Spleen (tissue), 11 donors: ENCODE measurements around the gene MYL11. TPM values are rescaled to one million over a fixed set of nuclear protein-coding genes. Genes with fewer than 3 reads are reported as not detected.
A peak's percentile ranks its signal among the peaks of the same experiment; 100 is the strongest.

Experiments
- DNase-seq: peaks from one replicate; pipeline ENCODE4 v3.0.0-alpha.2; 2020
- H3K27ac ChIP-seq, 8 donors: fragments of 200-600 bp; sonication (generic) in 7 of 8; 1 replicate in 4 of 8; 2 replicates in 4 of 8; pipeline versions ENCODE4 v1.5.0 to v1.8.0; 2016 to 2021; ENCODE audit warnings: inconsistent platforms in 4 of 8, mild to moderate bottlenecking in 4 of 8, moderate library complexity in 1 of 8
- H3K27me3 ChIP-seq, 7 donors: fragments of 200-600 bp; sonication (generic) in 6 of 7; replicated peaks in 1 of 7; 1 replicate in 4 of 7; 2 replicates in 3 of 7; pipeline versions ENCODE4 v1.5.0 to v1.8.0; 2016 to 2021; ENCODE audit warnings: inconsistent platforms in 3 of 7, mild to moderate bottlenecking in 1 of 7
- H3K36me3 ChIP-seq, 6 donors: fragments of 200-600 bp; sonication (generic) in 5 of 6; 1 replicate in 4 of 6; 2 replicates in 2 of 6; pipeline versions ENCODE4 v1.5.0 to v1.8.0; 2016 to 2021; ENCODE audit warnings: inconsistent platforms in 2 of 6
- H3K4me1 ChIP-seq, 6 donors: fragments of 200-600 bp; sonication (generic) in 5 of 6; 1 replicate in 3 of 6; 2 replicates in 3 of 6; pipeline versions ENCODE4 v1.5.0 to v1.8.0; 2016 to 2021; ENCODE audit warnings: inconsistent platforms in 3 of 6
- H3K4me3 ChIP-seq, 8 donors: fragments of 200-600 bp; sonication (generic) in 7 of 8; 1 replicate in 4 of 8; 2 replicates in 4 of 8; pipeline versions ENCODE4 v1.5.0 to v1.8.0; 2016 to 2021; ENCODE audit warnings: inconsistent platforms in 4 of 8, mild to moderate bottlenecking in 4 of 8, moderate library complexity in 2 of 8
- H3K9me3 ChIP-seq, 8 donors: fragments of 200-600 bp; sonication (generic) in 7 of 8; 1 replicate in 4 of 8; 2 replicates in 4 of 8; pipeline versions ENCODE4 v1.5.0 to v1.8.0; 2016 to 2021; ENCODE audit warnings: inconsistent platforms in 4 of 8
- POLR2A ChIP-seq, 3 donors: fragments of 450-650 bp; IDR thresholded peaks; one replicate each; pipeline ENCODE4 v1.5.1; 2017; ENCODE audit warnings: antibody characterized with exemption in 3 of 3, mild to moderate bottlenecking in 1 of 3
- POLR2AphosphoS5 ChIP-seq, 3 donors: sonication (generic); formaldehyde crosslinking; IDR thresholded peaks; one replicate each; pipeline ENCODE4 v1.5.1; 2017; ENCODE audit warnings: antibody characterized with exemption in 3 of 3
- WGBS, 5 donors: extraction: QIAGEN DNeasy Blood & Tissue Kit in 3 of 5; methylation state at CpG; one replicate each; pipeline versions ENCODE4 v1.1.5 to v1.1.7; 2013 to 2018; 5-methylcytosine and 5-hydroxymethylcytosine counted together
- intact Hi-C: fragments of 100-400 bp; cut with DNase I; formaldehyde crosslinking; loops from one replicate; pipeline ENCODE4 v1.15.0; 2023; ENCODE audit warnings: low total_unique reads
- polyA plus RNA-seq, 3 donors: library from polyadenylated mRNA; stranded (reverse); fragments of 200-250 nt; gene quantifications; one replicate each; pipeline ENCODE4 v1.2.1, GENCODE V29; 2013
- total RNA-seq, 7 donors: library from RNA; depleted of rRNA in 3 of 7; stranded (reverse); fragments of >200 nt in 3 of 7; fragmentation: NEBNext Ultra II Directional in 4 of 7; extraction: Animal tissue kit (Norgen Biotek cat#: 25700) in 4 of 7; gene quantifications; one replicate each; pipeline versions ENCODE4 v1.1.0 to v1.2.1, GENCODE V29; 2016 to 2021
- TF ChIP-seq, protein P1 (sequence below), 11 experiments: fragments of 200-600 bp in 7 of 11; fragments of 450-650 bp in 4 of 11; sonication (generic) in 4 of 11; IDR thresholded peaks in 8 of 11; conservative IDR thresholded peaks in 3 of 11; 1 replicate in 7 of 11; 2 replicates in 4 of 11; pipeline versions ENCODE4 v1.4.0 to v1.8.0; 2016 to 2021; ENCODE audit warnings: antibody characterized with exemption in 11 of 11, inconsistent platforms in 4 of 11, mild to moderate bottlenecking in 1 of 11
- donor health status: healthy with polysubstance abuse.
- donor health status: DM: no; HTN: no; CAD: no; lungs with moderate emphysema.
- donor health status: DM: no; HTN: no; CAD: no.
- donor health status: Bipolar disorder and iron deficiency.
- donor health status: healthy.
- donor health status: DM: no; HTN: no; CAD: no.
- donor health status: DM: yes; HTN: yes; CAD: no.

Gene MYL11
- total and polyA plus RNA-seq, 10 donors, result 1.4 to 4.3 (median 2.8) TPM; not detected in 6

DNA sequence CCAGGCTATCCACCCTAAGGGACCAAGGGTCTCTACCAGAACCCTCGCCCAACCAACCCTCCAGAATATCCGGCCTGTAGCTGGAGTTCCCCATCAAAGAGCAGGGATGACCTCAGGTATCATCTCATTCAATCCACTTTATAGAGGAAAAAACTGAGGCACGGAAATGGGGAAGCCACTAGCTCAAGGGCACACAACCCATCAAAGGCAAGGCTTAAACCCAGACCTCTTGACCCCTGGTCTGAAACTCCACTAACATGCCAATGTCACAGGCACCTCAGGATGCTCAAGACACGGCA, 5.9 kb upstream of the MYL11 start:
- no peaks in the 10 kb centered on the region for H3K9me3 ChIP-seq
- DNase-seq, result no peak
- peaks cover 0 to 37% (median 18%) of the 10 kb centered on the region in 6 donors for H3K36me3 ChIP-seq
- intact Hi-C loops, result no loop called here
- H3K4me3 ChIP-seq, result peak overlapping the region; percentile 63 to 97 (median 80)
- peak overlapping the region in 7 of 8 donors; percentile 63 to 96 (median 87) for H3K27ac ChIP-seq
- no peaks in the 10 kb centered on the region for H3K27me3 ChIP-seq
- TF ChIP-seq, protein P1, sequence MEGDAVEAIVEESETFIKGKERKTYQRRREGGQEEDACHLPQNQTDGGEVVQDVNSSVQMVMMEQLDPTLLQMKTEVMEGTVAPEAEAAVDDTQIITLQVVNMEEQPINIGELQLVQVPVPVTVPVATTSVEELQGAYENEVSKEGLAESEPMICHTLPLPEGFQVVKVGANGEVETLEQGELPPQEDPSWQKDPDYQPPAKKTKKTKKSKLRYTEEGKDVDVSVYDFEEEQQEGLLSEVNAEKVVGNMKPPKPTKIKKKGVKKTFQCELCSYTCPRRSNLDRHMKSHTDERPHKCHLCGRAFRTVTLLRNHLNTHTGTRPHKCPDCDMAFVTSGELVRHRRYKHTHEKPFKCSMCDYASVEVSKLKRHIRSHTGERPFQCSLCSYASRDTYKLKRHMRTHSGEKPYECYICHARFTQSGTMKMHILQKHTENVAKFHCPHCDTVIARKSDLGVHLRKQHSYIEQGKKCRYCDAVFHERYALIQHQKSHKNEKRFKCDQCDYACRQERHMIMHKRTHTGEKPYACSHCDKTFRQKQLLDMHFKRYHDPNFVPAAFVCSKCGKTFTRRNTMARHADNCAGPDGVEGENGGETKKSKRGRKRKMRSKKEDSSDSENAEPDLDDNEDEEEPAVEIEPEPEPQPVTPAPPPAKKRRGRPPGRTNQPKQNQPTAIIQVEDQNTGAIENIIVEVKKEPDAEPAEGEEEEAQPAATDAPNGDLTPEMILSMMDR (IDR thresholded peaks at IDR 0.05 in 8 of 11, conservative IDR thresholded peaks at IDR 0.05 in 3 of 11), result no peak
- TF ChIP-seq POLR2AphosphoS5 (IDR thresholded peaks at IDR 0.05), result no peak
- TF ChIP-seq POLR2A (IDR thresholded peaks at IDR 0.05), result no peak
- peaks cover 20 to 63% (median 44%) of the 10 kb centered on the region in 6 donors for H3K4me1 ChIP-seq
- WGBS, 5 donors, result 1 to 8% (median 5%) methylated on average over 4 of the region's 4 CpGs

- intact Hi-C loops, result no loop called here
- Histone ChIP-seq H3K27ac (peak overlapping the region; percentile 53 to 96 (median 84)), H3K27me3 (no peaks in the 10 kb centered on the region), H3K4me3 (peak overlapping the region; percentile 63 to 97 (median 80)), H3K9me3 (no peaks in the 10 kb centered on the region), H3K4me1 (peaks cover 20 to 63% (median 44%) of the 10 kb centered on the region in 6 donors), H3K36me3 (peaks cover 0 to 32% (median 15%) of the 10 kb centered on the region in 6 donors)
- 1 to 3% (median 2%) methylated on average over 24 to 45 of the region's 45 CpGs for WGBS, 5 donors
- TF ChIP-seq, protein P1 (IDR thresholded peaks at IDR 0.05 in 8 of 11, conservative IDR thresholded peaks at IDR 0.05 in 3 of 11), result no peak
- TF ChIP-seq POLR2AphosphoS5 (IDR thresholded peaks at IDR 0.05) (peak in 1 of 3 donors; percentile 33), POLR2A (IDR thresholded peaks at IDR 0.05) (no peak)
- peak; percentile 91 for DNase-seq
Measured at GRCh38 chr16:30369091-30369937, 5.3 kb upstream of the MYL11 start.

DNA sequence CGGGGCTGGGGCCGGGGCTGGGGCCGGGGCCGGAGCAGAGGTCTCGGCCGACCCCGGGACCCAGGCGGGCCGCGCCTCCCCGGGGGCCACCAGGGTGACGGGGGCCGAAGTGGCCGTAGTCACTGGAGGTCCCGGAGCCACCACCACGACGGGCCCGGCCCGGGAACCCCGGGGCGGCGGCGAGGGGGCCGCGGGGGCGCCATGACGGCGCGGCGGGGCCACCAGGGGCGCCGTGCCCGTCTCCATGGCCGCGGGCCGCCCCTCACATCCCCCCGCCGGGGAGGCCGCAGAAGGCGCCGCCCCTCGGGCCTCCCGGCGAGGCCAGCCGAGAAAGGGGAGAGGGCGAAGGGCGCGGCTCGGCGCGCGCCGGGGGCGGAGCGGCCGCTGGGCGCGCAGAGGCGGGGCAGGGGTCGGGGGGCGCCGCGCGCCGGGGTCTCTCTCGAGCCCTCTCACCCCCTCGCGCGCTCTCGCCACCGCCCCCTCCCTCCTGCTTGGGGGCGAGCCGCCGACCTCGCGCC, 4.6 kb upstream of the MYL11 start:
- DNase-seq, result no peak
- intact Hi-C loops, result no loop called here
- H3K27me3 ChIP-seq, result no peaks in the 10 kb centered on the region
- peaks cover 0 to 25% (median 8%) of the 10 kb centered on the region in 6 donors for H3K36me3 ChIP-seq
- TF ChIP-seq POLR2AphosphoS5 (IDR thresholded peaks at IDR 0.05) (no peak), POLR2A (IDR thresholded peaks at IDR 0.05) (no peak)
- TF ChIP-seq, protein P1 (IDR thresholded peaks at IDR 0.05 in 8 of 11, conservative IDR thresholded peaks at IDR 0.05 in 3 of 11), result no peak
- H3K9me3 ChIP-seq, result no peaks in the 10 kb centered on the region
- whole genome bisulfite sequencing, 5 donors, result 0 to 2% (median 1%) methylated on average over 2 to 76 of the region's 76 CpGs
- peak overlapping the region; percentile 53 to 96 (median 84) for H3K27ac ChIP-seq
- peak overlapping the region; percentile 63 to 97 (median 80) for H3K4me3 ChIP-seq
- H3K4me1 ChIP-seq, result peaks cover 20 to 60% (median 44%) of the 10 kb centered on the region in 6 donors
